ENCODE results near the gene FUBP3.

FUBP3 gene

GRCh38 chr9:130651752-130652151 lies 72.4 kb downstream of the FUBP3 start:
- TF ChIP-seq CTCF (IDR thresholded peaks at IDR 0.05; ENCODE audit: low read depth, low read length, missing control alignments), result no peak
- no peak for DNase-seq (ENCODE audit: extremely low read depth, low read depth)
- no peak overlapping the region for H3K4me3 ChIP-seq (replicated peaks; ENCODE audit: low read depth, low read length)

DNA sequence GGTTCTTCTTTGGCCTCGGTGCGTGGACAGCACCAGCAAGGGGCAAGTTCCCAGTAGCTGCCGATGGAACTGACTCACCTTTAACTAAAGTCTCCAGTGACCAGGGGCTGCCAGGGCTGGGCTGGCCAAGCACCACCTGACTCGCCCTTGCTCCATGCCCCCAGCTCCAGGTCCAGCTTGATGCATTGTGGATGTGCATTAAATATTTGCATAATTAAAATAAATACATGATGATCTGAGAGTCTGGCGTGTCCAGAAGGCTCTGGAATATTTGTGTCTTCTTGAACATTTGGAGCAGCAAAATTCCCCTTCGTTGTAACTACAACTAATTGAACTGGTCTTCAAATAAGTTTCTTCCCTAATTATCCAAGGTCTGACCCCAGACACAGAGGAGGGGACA lies 75.5 kb downstream of the FUBP3 start:
- no peak for TF ChIP-seq CTCF (IDR thresholded peaks at IDR 0.05; ENCODE audit: low read depth, low read length, missing control alignments)
- H3K4me3 ChIP-seq (replicated peaks; ENCODE audit: low read depth, low read length), result no peak overlapping the region
- no peak for DNase-seq (ENCODE audit: extremely low read depth, low read depth)

GRCh38 chr9:130658893-130659698 lies 79.7 kb downstream of the FUBP3 start:
- DNase-seq (ENCODE audit: extremely low read depth, low read depth), result no peak
- no peak overlapping the region for H3K4me3 ChIP-seq (replicated peaks; ENCODE audit: low read depth, low read length)
- no peak for TF ChIP-seq CTCF (IDR thresholded peaks at IDR 0.05; ENCODE audit: low read depth, low read length, missing control alignments)

DNA sequence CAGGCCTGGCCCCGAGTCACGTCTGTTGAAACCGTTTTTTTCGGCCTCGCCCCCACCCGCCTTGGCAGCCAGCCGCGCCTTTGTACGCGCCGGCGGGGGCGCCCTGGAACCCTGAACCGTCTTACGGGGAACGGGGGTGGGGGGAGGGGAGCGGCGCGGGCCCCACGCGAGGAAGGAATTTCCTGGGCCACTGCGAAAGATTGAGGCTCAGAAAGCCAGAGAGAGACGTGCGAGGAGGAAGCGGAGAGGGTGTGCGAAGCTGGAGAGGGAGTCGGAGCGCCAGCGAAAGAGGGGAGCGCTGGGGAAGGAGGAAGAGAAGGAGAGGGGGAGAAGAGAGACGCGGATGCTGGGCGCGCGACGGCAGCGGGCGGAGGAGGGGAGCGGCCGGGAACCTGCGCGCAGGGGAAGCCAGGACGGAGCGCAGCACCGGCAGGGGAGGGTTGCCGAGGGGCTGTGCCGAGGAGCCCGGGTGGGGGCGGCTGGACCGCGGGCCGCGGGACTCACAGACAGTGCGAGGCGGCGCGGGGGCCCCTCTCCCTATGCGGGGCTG lies 80.4 kb downstream of the FUBP3 start:
- DNase-seq (ENCODE audit: extremely low read depth, low read depth), result no peak
- TF ChIP-seq CTCF (IDR thresholded peaks at IDR 0.05; ENCODE audit: low read depth, low read length, missing control alignments), result no peak
- H3K4me3 ChIP-seq (replicated peaks; ENCODE audit: low read depth, low read length), result no peak overlapping the region

DNA sequence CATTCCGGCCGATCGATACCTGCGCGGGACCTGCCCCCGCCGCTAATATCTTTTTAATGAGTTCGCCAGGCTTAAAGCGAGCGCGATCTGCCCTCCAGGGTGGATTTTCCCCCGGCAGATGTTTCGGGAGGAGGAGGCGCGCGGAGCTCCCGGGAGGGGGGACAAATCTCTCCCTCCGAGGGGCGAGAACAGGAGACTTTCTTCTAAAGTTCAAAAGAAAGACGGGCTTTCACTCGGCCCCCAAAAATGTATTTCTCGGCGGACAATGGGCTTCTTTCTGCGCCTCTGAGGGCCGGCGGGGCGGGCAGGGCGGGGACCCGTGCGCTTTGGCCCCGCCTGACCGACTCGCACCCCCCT lies 80.9 kb downstream of the FUBP3 start:
- no peak for TF ChIP-seq CTCF (IDR thresholded peaks at IDR 0.05; ENCODE audit: low read depth, low read length, missing control alignments)
- no peak for DNase-seq (ENCODE audit: extremely low read depth, low read depth)
- no peak overlapping the region for H3K4me3 ChIP-seq (replicated peaks; ENCODE audit: low read depth, low read length)

GRCh38 chr9:130660683-130661450 lies 81.5 kb downstream of the FUBP3 start:
- TF ChIP-seq CTCF (IDR thresholded peaks at IDR 0.05; ENCODE audit: low read depth, low read length, missing control alignments), result no peak
- no peak for DNase-seq (ENCODE audit: extremely low read depth, low read depth)
- H3K4me3 ChIP-seq (replicated peaks; ENCODE audit: low read depth, low read length), result no peak overlapping the region
